Esophagus muscularis mucosa (tissue), 2 donors: ENCODE results near the gene SDS.

Experiments
- EP300 ChIP-seq: sonication (generic); formaldehyde crosslinking; IDR thresholded peaks from one replicate; pipeline ENCODE4 v1.6.1; 2017; ENCODE audit warnings: antibody characterized with exemption
- POLR2A ChIP-seq: fragments of 450-650 bp; IDR thresholded peaks from one replicate; pipeline ENCODE4 v1.6.1; 2017; ENCODE audit warnings: antibody characterized with exemption, moderate library complexity, mild to moderate bottlenecking, low read depth

DNA sequence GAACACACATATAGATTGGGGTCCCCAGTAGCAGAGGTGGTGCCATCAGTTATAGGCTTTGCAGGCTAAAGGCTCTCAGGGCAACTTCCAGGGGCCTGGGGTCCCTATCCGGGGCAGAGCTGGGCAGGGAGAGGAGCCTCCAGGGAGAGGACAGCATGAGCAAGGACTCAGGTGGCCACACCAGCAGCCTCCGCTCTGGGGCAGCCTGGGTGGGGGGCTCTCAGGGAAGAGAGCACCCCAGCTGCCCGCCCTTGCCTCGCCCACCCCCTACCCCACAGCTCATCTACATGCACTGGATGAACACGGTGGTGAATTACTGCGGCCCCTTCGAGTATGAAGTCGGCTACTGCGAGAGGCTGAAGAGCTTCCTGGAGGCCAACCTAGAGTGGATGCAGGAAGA lies 31.3 kb downstream of the SDS start:
- TF ChIP-seq POLR2A (no peak), EP300 (no peak)
